Type B pancreatic cell (in vitro differentiated cells): ENCODE data around the gene TMEM37. TPM values are rescaled to one million over a fixed set of nuclear protein-coding genes. Genes with fewer than 3 reads are reported as not detected.
A peak's percentile ranks its signal among the peaks of the same experiment; 100 is the strongest.

Experiments
- DNase-seq: peaks from one replicate; pipeline ENCODE4 v3.0.0; 2021; ENCODE audit warnings: mixed read lengths; ENCODE audit not compliant: unreplicated experiment; ENCODE audit errors: extremely low spot score
- H3K27ac Mint-ChIP-seq: 2 replicates; pipeline ENCODE4 v1.8.0; 2021; ENCODE audit warnings: mild to moderate bottlenecking, mixed read lengths
- H3K27me3 Mint-ChIP-seq: 2 replicates; pipeline ENCODE4 v1.8.0; 2021; ENCODE audit warnings: mixed read lengths
- H3K36me3 Mint-ChIP-seq: 2 replicates; pipeline ENCODE4 v1.8.0; 2021; ENCODE audit warnings: mixed read lengths
- H3K4me1 Mint-ChIP-seq: one replicate; pipeline ENCODE4 v1.8.0; 2021; ENCODE audit warnings: mixed read lengths; ENCODE audit not compliant: unreplicated experiment
- H3K4me3 Mint-ChIP-seq: 2 replicates; pipeline ENCODE4 v1.8.0; 2021; ENCODE audit warnings: mild to moderate bottlenecking, mixed read lengths
- H3K9me3 Mint-ChIP-seq: 2 replicates; pipeline ENCODE4 v1.8.0; 2021; ENCODE audit warnings: mixed read lengths
- CTCF ChIP-seq: fragments of 200-600 bp; sonication (generic); conservative IDR thresholded peaks from 2 replicates; pipeline ENCODE4 v1.5.0; 2021; ENCODE audit warnings: antibody characterized with exemption, mild to moderate bottlenecking
- total RNA-seq: library from RNA; stranded (reverse); gene quantifications from 2 replicates; pipeline ENCODE4 v1.2.1, GENCODE V29; 2021; ENCODE audit warnings: low replicate concordance

The TMEM37 gene
- total RNA-seq, 1 donor from 2014 or later, result 11.8 TPM

- Mint-ChIP-seq H3K4me3 (no peak overlapping the region), H3K36me3 (peaks cover 6% of the 10 kb centered on the region), H3K4me1 (peaks cover 25% of the 10 kb centered on the region), H3K9me3 (peaks cover 9% of the 10 kb centered on the region), H3K27ac (no peak overlapping the region), H3K27me3 (peaks cover 4% of the 10 kb centered on the region)
- no peak for TF ChIP-seq CTCF
- DNase-seq, result no peak
Measured at GRCh38 chr2:119421304-119421703, 10.3 kb upstream of the TMEM37 start.

- Mint-ChIP-seq H3K9me3 (peaks cover 9% of the 10 kb centered on the region), H3K4me1 (peaks cover 30% of the 10 kb centered on the region), H3K4me3 (no peak overlapping the region), H3K27ac (no peak overlapping the region), H3K36me3 (peaks cover 6% of the 10 kb centered on the region), H3K27me3 (peaks cover 4% of the 10 kb centered on the region)
- no peak for DNase-seq
- TF ChIP-seq CTCF, result no peak
Measured at GRCh38 chr2:119421741-119422140, 9.9 kb upstream of the TMEM37 start.

GRCh38 chr2:119422360-119423107 is 9.1 kb upstream of the TMEM37 start:
- peaks cover 4% of the 10 kb centered on the region for H3K27me3 Mint-ChIP-seq
- DNase-seq, result no peak
- H3K4me3 Mint-ChIP-seq, result no peak overlapping the region
- H3K27ac Mint-ChIP-seq, result peak overlapping the region; percentile 40
- no peak for TF ChIP-seq CTCF
- peaks cover 37% of the 10 kb centered on the region for H3K4me1 Mint-ChIP-seq
- H3K36me3 Mint-ChIP-seq, result peaks cover 6% of the 10 kb centered on the region
- peaks cover 9% of the 10 kb centered on the region for H3K9me3 Mint-ChIP-seq

- Mint-ChIP-seq H3K9me3 (peaks cover 9% of the 10 kb centered on the region), H3K27ac (peak overlapping the region; percentile 40), H3K4me3 (no peak overlapping the region), H3K4me1 (peaks cover 42% of the 10 kb centered on the region), H3K36me3 (peaks cover 6% of the 10 kb centered on the region), H3K27me3 (peaks cover 4% of the 10 kb centered on the region)
- no peak for DNase-seq
- no peak for TF ChIP-seq CTCF
Measured at GRCh38 chr2:119423108-119423444, 8.6 kb upstream of the TMEM37 start.

GRCh38 chr2:119423811-119424210 is 7.8 kb upstream of the TMEM37 start:
- Mint-ChIP-seq H3K27me3 (peaks cover 4% of the 10 kb centered on the region), H3K36me3 (peaks cover 6% of the 10 kb centered on the region), H3K4me3 (no peak overlapping the region), H3K9me3 (peaks cover 9% of the 10 kb centered on the region), H3K27ac (peak overlapping the region; percentile 28), H3K4me1 (peaks cover 48% of the 10 kb centered on the region)
- DNase-seq, result no peak
- no peak for TF ChIP-seq CTCF
